Activated CD8-positive, alpha-beta memory T cell treated with anti-CD3 and anti-CD28 coated beads for 1 hour (primary cell): ENCODE data around the gene SYPL2.

Source experiments
- DNase-seq, 2 donors: peaks; one replicate each; pipeline ENCODE4 v3.0.0-alpha.2; 2020; ENCODE audit warnings: low read depth in 1 of 2; ENCODE audit errors: extremely low read depth in 1 of 2

The SYPL2 gene

DNA sequence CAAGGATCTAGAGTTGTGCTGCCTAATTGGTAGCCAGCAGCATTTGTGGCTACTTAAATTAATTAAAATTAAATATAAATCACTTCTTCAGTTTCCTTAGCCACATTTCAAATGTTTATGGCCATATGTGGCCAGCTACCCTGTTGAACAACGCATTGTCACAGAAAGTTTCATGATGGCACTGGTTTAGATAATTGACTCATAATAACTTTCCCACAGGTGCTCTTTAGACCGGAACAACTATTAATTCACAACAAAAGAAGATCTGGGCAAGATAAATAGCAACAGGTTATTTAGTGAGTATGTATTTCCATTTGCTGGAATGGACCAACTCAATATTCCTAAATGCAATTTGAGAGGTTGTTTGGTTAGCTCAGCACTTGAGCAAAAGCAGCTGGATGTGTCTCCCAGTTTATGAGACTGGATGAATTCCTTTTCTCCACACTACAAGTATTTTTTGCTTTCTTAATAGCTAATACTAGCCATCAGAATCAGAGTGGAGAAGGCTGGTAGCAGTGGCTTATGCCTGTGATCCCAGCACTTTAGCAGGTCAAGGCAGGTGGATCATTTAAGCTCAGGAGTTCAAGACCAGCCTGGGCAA lies 46.9 kb downstream of the SYPL2 start:
- no peak for DNase-seq

DNA sequence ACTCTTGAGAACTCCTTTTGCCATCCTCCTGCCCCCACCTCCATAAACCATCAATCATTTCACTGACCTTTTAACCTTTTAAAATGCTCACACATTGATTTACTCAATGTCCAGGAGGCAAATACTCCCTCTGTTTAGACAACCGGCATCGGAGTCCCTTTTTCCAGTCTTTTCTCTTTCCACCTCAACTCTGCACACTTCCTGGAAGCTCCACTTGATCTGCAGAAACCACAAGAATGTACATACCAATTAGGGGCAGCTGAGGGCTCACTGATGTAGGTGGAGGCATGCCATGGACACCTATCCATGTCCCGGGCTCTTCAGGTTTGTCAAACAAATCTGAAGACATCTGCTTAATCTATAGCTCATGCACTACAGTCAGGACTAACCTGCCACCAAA lies 48.5 kb downstream of the SYPL2 start:
- DNase-seq: no peak

DNA sequence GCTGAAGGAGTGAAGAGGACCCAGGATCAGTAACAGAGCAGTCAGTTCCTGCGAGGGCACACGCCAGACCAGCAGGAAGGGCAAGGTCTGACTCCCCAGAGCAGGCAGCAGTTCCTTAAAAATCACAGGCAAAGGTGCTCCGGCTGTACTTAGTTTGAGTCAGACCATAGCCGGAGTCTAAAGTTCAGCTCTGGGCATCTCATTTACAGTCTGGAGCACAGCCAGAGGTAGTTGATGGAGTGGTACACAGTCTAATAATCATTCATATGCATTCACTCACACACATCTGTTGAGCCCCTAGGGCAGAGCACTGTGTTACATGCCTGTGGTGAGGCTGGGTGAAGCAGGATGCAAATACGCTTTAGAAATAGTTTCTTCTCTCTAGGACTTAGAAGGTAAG lies 50.5 kb downstream of the SYPL2 start:
- no peak for DNase-seq

DNA sequence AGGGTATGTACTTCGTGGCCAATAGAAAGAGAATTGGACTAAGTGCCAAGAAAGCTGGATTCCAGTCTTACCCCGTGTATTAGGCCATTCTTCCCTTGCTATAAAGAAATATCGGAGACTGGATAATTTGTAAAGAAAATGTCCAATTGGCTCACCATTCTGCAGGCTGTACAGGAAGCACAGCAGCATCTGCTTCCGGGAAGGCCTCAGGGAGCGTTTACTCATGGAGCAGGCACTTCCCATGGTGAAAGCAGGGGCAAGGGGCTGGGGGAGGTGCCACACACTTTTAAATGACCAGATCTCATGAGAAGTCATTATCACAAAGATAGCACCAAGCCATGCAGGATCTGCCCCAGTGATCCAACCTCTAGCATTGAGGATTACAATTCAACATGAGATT lies 51.0 kb downstream of the SYPL2 start:
- no peak for DNase-seq

DNA sequence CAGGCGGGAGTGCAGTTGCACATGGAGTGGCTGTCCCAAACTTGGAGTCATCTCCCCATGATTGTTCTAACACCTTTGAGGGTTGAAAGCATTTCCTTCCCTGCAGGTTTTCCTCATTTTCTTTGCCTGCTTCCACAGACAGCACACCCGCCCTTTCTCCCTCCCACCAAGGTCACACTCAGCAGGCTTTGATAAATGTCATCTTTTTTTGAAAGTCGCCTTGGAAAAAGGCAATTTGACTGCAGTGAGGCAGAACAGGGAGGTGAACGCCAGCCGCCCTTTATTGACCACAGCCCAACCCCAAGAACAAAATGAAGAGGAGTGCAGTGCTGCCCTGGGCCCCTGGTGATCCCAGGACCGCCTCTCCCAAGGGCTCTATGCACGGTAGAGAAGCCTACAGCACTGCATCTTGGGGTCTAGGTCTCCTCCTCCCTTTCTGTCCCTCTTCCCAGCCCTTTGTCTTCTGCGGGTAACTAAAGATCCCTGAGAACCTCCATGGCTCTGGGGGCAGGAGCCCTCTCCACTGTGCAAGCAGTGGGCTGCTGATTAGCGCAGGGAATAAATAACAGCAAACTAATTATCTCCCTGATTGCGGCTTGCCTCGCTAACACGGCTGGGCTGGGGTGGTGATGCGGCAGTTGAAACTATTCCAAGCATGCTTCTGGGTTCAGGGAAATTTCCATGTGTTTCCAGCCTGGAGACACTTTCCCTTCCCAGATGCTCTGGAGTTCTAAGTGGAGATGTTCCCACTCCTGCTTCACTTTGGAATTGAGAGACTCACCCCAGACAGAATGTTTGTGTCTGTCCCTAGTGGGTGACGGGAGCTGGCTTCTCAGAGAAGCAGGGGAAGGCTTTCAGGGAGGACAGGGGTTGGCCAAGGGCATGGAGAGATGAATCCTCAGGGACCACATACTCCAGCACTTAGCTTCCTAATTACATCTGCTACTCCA lies 54.9 kb downstream of the SYPL2 start:
- no peak for DNase-seq

DNA sequence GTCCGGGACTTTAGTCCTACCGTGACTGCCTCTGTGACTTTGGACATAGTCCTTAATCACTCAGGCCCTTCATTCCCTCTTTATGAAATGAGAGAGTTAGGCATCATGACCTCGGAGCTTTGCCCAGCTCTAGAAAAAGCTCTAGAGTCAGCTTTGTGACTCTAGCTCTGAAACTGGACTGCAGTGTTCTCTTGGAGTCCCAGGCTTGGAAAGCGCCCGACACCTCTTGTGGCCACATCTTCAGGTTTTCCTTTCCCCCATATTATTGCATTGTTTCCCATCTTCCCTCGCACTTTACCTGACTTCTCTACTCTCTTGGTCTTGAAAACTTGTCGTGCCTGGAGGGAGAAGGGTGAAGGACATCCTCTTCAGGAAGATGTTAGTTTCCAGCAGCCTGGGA lies 55.7 kb downstream of the SYPL2 start:
- DNase-seq: no peak

DNA sequence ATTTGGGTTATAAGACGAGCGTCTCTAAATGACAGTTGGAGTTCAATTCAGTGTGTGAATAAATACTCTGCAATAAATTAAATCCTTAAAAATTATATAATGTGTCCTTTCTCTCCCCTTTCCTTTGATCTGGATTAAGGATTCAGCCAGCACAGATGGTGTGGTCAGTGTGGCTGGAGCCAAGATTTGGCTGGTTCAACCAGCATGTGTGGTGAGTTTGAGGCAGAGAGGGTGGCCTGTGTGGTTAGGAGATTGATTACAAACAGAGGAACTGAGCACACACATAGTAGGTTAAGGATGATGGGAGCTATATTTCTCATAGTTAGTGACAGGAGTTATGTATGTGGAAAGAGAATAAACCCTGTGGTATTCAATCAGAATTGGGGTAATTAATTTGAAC lies 57.4 kb downstream of the SYPL2 start:
- DNase-seq: no peak

DNA sequence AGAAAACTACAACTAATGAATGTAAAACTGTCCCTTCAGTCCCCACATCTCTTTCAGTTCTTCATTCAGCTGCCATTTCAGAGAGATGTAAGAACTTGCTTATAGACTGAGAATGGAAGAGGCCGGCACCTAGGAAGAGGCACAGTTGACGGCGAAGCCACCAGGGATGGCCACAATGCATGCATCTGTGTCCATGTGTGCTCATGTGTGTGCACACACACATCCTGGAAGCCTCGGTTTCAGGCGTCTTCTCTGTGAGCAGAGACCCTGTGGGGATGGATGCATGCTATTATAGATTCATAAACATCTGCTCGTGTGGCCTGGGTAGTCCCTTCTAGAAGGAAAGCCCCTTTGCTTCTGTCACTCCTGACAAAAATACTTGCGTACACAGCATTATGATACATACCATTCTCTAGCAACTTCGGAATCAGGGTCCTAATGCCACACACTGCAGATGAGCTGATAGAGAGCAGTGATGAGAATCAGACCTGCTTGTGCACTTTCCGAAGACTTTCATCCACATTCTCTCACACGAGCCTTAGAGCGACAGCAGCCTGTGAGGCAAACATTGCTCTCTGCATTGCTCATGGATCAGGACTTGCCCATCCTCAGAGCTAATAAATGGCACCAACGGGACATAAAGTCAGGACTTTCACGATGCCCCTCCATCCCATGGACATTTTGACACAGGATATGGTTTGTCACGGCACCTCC lies 60.9 kb downstream of the SYPL2 start:
- no peak for DNase-seq

DNA sequence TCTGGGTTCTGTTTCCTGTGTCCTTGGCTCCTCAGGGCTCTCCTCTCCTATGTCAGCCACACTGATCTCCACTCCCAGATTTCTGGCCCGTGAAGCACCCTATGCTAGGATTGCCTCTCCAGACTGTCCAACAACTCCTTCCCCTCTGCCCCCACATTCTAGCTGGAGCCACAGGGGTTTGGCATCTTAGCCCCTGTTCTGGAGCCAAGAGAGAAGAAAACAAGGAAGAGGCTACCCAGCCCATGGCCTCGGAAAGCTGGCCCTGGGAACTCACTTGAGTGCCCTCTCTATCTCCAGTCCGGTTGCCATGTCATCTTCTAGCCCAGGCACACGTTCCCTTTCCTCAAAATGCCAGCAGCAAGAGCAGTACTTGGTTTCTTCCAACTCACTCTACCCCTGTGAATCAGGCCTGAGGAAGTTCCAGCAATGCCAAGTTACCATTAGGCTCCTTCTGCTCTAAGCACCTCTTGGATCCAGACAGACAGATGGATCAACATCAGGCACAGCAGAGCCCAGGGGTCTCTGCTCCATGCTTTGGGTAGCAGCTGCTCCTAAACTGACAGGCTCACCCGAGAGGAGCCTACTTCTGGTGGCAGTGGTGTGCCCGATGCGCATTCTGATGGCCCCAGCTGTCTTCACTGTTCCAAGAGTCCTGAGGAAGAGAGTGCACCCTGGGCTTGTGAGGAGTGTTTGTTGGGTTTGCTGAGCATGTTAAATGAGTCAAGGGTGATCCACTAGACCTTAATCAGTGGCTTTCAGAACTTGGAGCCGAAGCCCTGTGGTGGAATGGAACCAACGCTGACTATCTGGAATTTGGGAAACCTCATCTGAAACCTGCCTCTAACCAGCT lies 61.7 kb downstream of the SYPL2 start:
- no peak for DNase-seq

DNA sequence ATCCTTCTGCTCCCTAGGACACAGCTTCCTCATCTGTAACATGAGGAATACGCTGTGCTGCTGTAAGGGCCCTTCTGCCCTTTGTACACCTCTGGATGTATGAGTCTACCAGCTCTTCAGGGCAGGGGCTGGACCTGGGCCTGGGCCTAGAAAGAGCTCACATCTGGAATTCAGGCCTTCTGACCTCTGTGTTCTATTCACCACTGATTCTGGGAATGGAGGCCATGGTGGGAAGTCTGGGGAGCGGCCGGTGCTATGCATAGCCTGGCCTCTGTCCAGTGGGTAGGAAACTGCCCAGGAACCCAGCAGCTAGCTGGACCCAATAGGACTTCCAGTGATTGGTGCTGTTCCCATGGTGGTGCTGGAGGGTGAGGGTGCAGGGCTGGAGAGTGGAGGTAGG lies 62.4 kb downstream of the SYPL2 start:
- no peak for DNase-seq

DNA sequence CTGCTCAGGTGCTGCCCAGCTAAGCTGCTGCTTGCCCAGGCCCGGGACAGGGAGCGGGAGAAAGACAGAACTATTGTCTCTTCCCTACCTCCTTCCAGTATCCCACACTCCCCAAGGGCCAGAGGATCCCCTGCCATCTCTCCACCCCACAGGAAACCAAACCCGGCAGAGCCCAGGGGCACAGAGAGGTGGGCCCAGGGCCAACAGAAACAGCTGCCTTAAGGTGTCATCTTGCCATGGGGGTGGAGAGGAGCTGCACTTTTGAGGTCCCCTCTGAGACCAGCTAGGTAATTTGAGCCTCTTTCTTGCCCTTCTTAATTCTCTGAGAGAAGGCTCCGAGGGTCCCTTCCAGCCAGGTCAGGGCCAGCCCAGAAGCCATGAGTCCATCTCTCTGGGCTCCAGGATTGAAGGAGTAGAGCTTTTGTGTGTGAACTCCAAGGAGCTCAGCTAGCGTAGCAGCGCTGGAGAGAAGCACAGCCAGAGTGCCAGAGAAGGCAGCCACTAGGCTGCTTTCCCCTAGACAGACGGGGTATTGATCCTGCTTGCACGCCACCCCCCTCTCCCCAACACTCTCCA lies 63.6 kb downstream of the SYPL2 start:
- DNase-seq: no peak

DNA sequence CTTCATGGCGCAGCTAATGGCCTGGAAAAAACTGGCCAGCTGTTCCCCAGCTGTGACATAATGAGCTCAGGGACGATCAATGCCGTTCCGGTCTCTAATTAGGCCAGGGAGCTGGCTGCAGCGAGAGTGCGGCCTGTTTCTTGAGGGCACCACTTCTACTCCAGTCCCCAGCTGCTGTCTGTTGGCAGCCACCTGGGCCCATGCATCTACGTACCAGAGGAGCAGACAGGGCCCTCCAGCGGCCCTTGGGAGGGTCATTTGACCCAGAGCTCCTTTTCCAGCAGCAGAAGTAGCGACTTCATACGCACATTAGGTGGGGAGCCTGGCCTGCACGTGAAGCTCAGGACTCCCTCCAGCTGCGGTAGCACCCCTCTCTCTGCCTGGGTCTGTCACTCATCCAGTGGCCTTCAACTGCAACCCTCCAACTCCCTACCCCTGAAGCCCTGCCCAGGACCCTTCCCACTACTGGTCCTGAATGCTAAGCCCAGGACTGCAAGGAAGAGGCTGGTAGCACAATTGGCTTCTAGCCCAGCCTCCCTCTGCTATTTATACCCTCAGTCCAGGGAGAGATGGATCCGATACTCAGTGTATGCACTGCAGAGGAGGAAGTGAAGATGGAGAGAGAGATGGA lies 64.2 kb downstream of the SYPL2 start:
- DNase-seq: no peak

DNA sequence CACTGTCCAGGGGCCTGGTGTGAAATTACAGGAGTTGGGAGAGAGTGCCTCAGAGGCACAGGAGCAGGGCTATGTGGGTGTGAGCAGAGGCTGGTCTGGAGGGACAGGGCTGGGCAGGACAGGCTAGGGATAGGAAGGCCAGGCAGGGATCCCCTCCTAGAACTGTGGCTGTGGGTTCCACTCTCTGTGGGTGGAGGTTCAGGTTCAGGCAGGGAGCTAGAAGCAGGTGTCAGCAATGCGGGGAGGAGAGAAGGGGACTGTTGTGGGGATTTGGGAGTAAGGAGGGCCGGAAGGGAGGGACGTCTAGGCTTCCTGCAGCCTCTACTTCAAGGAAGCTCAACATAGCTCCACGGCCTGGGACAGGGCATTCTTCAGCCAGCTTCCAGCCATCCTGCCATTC lies 65.0 kb downstream of the SYPL2 start:
- DNase-seq: no peak
